ENCODE measurements around the gene PTCSC3. TPM values are rescaled to one million over a fixed set of nuclear protein-coding genes. Genes with fewer than 3 reads are reported as not detected.

PTCSC3 gene
- total RNA-seq, 1 donor from 2014 or later, result not detected

DNA sequence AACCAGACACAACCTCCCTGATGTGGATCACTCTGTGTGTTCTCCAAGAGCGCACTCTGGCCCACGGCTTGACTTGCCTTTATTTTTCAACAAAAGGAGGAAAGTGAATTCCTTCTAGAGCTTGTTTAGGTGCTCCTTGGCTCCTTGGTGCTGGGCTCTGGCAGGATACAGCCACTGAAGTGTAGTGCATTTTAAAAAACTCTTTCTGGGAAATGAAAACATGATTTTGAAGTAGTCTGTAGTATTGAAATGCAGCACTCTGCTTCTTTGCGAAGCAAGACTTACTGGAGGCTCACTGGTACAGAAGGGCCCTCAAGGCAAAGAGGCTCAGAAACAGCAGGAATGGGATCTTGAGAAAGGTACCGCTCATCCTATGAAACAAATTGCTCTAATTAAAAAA lies 81.6 kb downstream of the PTCSC3 start:
- intact Hi-C loops (cut with DNase I), result no loop called here
- DNase-seq (ENCODE audit: low spot score) (no peak), ATAC-seq (no peak)

DNA sequence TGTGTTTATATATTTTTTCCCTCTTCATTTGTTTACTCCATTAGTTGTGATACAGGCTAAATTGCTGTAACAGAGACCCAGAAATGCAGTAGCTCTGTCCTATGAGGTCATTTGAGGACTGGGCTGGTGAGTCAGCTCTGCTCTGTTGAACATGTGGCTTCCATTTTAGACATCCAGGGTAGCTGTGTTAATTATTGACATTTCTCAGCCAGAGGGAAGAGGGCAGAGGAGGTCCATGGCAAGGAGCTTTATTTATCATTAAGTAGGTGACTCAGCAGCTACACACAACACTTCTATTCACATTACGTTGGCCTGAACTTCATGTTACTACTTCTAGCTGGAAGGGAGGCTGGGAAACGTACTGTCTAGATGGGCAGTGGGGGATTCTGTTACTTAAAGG lies 85.4 kb downstream of the PTCSC3 start:
- no peak for DNase-seq (ENCODE audit: low spot score)
- ATAC-seq, result peak; percentile 44
- intact Hi-C loops (cut with DNase I), result no loop called here

DNA sequence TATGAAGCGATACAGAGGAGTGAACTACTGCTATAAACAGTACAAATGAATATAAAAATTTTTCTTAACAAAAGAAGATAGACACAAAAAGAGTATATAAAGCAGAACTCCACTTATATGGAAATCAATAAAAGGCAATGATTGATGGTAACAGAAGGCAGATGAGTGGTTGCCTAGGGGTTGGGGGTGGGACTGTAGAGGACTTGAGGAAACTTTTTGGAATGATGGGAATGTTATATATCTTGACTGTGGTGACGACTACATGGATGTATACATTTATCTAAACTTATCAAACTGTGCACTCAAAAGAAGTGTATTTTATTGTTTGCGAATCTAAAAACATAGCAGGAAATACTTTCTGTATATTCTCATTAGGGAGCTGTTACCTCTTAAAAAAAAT lies 89.1 kb downstream of the PTCSC3 start:
- intact Hi-C loops (cut with DNase I), result no loop called here
- DNase-seq (ENCODE audit: low spot score) (no peak), ATAC-seq (no peak)

DNA sequence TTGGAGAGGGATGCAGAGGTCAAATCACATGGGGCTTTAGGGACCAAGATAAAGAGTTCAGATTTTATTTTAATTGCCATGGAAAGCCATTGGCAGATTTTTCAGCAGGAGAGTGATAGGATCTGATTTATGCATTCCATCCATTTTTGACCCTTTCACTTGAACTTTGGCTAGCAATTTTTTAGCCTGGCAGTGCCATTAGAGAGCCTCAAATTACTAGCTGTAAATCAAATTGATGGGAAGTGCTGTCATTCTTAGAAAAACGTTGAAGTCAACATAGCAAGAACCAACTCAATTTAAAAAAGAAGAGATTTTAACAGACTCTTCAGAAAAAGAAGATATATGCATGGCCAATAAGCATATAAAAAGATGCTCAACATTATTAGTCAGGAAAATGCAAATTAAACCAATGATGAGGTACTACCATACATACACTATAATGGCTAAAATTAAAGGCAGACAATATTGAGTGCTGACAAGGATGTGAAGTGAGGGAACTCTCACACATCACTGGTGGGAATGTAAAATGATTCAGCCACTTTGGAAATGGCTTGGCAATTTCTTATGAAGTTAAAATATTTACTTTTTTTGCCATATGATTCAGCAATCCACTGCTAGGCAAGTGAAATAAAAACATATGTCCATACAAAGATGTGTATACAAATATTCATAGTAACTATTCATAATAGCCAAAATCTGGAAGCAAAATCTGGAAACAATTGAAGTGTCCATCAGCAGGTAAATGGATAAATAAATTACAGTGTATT lies 89.7 kb downstream of the PTCSC3 start:
- intact Hi-C loops (cut with DNase I), result no loop called here
- DNase-seq (ENCODE audit: low spot score) (no peak), ATAC-seq (no peak)

DNA sequence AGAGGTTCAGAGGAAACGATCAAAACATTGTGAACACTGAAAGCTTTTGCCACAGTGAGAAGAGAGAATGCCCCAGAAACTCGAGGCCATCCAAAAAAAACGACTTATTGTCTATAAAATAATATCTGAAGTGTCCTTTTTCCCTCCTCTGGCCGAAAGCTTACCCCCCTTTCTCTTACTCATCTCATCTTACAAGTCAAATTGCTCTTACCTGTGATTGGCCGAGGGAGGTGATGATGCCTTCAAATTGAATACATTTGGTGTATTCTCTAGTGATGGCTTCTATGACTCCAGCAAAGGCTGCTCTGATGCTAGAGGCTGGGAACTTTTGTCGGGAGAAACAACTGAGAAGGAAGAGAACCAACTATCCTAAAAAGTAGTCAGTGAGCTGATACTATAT lies 90.7 kb downstream of the PTCSC3 start:
- DNase-seq (ENCODE audit: low spot score), result no peak
- ATAC-seq, result no peak
- intact Hi-C loops (cut with DNase I), result no loop called here

Other genes with a start within 250 kb of the PTCSC3 start
- gene MBIP, start 143.9 kb upstream of the PTCSC3 start, total RNA-seq, result 33.7 TPM

Data from sciatic nerve (tissue), 2 donors.